GM23338 (cell line): Measurements from ENCODE around the gene PROC.

Source experiments
- CREB1 ChIP-seq: fragments of 250-450 bp; sonication (Bioruptor Pico); IDR thresholded peaks from 2 replicates; pipeline ENCODE4 v1.5.0; 2020; ENCODE audit warnings: low read depth, mild to moderate bottlenecking, moderate library complexity
- EZH2 ChIP-seq: fragments of 200-600 bp; sonication (generic); IDR thresholded peaks from one replicate; pipeline ENCODE4 v1.8.0; 2017; ENCODE audit warnings: antibody characterized with exemption, mild to moderate bottlenecking, low read depth; ENCODE audit not compliant: unreplicated experiment
- POLR2AphosphoS5 ChIP-seq: IDR thresholded peaks from 2 replicates; pipeline ENCODE4 v1.6.1; 2016; ENCODE audit warnings: antibody characterized with exemption, low read depth
- TF ChIP-seq, protein P1 (sequence below), 2 experiments: fragments of 200-600 bp in 1 of 2; sonication (generic) in 1 of 2; conservative IDR thresholded peaks; 2 replicates each; pipeline versions ENCODE4 v1.5.1 to v1.6.1; 2016 to 2017; ENCODE audit warnings: antibody characterized with exemption in 2 of 2, low read depth in 2 of 2, mild to moderate bottlenecking in 2 of 2, moderate library complexity in 1 of 2
- TF ChIP-seq, protein P2 (sequence below): IDR thresholded peaks from one replicate; pipeline ENCODE4 v1.6.1; 2018; ENCODE audit warnings: antibody characterized with exemption; ENCODE audit not compliant: unreplicated experiment

GRCh38 chr2:127437056-127437455 is 18.8 kb downstream of the PROC start:
- TF ChIP-seq, protein P1, sequence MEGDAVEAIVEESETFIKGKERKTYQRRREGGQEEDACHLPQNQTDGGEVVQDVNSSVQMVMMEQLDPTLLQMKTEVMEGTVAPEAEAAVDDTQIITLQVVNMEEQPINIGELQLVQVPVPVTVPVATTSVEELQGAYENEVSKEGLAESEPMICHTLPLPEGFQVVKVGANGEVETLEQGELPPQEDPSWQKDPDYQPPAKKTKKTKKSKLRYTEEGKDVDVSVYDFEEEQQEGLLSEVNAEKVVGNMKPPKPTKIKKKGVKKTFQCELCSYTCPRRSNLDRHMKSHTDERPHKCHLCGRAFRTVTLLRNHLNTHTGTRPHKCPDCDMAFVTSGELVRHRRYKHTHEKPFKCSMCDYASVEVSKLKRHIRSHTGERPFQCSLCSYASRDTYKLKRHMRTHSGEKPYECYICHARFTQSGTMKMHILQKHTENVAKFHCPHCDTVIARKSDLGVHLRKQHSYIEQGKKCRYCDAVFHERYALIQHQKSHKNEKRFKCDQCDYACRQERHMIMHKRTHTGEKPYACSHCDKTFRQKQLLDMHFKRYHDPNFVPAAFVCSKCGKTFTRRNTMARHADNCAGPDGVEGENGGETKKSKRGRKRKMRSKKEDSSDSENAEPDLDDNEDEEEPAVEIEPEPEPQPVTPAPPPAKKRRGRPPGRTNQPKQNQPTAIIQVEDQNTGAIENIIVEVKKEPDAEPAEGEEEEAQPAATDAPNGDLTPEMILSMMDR (conservative IDR thresholded peaks at IDR 0.05; ENCODE audit: low read depth in 2 of 2) = no peak
- TF ChIP-seq CREB1 = no peak
- no peak for TF ChIP-seq POLR2AphosphoS5
- TF ChIP-seq EZH2 = no peak
- TF ChIP-seq, protein P2, sequence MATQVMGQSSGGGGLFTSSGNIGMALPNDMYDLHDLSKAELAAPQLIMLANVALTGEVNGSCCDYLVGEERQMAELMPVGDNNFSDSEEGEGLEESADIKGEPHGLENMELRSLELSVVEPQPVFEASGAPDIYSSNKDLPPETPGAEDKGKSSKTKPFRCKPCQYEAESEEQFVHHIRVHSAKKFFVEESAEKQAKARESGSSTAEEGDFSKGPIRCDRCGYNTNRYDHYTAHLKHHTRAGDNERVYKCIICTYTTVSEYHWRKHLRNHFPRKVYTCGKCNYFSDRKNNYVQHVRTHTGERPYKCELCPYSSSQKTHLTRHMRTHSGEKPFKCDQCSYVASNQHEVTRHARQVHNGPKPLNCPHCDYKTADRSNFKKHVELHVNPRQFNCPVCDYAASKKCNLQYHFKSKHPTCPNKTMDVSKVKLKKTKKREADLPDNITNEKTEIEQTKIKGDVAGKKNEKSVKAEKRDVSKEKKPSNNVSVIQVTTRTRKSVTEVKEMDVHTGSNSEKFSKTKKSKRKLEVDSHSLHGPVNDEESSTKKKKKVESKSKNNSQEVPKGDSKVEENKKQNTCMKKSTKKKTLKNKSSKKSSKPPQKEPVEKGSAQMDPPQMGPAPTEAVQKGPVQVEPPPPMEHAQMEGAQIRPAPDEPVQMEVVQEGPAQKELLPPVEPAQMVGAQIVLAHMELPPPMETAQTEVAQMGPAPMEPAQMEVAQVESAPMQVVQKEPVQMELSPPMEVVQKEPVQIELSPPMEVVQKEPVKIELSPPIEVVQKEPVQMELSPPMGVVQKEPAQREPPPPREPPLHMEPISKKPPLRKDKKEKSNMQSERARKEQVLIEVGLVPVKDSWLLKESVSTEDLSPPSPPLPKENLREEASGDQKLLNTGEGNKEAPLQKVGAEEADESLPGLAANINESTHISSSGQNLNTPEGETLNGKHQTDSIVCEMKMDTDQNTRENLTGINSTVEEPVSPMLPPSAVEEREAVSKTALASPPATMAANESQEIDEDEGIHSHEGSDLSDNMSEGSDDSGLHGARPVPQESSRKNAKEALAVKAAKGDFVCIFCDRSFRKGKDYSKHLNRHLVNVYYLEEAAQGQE = no peak
